ENCODE data around the gene RNF144B.
"Not testable (repeated sequence)": the region's sequence is repeated elsewhere in the genome, so short reads cannot be mapped to it uniquely, and the experiment has no call there.

RNF144B gene

GRCh38 chr6:18395177-18395855 is 8.2 kb downstream of the RNF144B start:
- TF ChIP-seq, protein P1, sequence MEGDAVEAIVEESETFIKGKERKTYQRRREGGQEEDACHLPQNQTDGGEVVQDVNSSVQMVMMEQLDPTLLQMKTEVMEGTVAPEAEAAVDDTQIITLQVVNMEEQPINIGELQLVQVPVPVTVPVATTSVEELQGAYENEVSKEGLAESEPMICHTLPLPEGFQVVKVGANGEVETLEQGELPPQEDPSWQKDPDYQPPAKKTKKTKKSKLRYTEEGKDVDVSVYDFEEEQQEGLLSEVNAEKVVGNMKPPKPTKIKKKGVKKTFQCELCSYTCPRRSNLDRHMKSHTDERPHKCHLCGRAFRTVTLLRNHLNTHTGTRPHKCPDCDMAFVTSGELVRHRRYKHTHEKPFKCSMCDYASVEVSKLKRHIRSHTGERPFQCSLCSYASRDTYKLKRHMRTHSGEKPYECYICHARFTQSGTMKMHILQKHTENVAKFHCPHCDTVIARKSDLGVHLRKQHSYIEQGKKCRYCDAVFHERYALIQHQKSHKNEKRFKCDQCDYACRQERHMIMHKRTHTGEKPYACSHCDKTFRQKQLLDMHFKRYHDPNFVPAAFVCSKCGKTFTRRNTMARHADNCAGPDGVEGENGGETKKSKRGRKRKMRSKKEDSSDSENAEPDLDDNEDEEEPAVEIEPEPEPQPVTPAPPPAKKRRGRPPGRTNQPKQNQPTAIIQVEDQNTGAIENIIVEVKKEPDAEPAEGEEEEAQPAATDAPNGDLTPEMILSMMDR (IDR thresholded peaks at IDR 0.05; ENCODE audit: borderline replicate concordance, insufficient read depth, low read depth, low read length): no peak

DNA sequence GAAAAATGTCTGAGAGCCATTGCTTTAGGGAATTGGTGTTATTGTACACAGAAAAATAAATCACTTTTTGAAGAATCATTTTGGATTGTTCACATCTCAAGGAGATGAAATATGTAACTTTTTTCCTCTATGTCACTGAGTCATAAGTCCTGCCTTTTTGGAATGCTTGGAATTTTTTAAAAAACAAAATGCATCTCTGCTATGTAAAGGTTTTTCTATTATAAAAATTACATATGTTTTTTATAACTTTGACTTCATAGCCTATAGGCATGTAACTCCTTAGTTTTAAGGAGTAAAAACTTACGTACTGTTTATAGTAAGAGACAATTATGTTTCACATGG is 8.7 kb downstream of the RNF144B start:
- TF ChIP-seq, protein P1 (IDR thresholded peaks at IDR 0.05; ENCODE audit: borderline replicate concordance, insufficient read depth, low read depth, low read length): no peak
- H3K4me3 ChIP-seq (ENCODE audit: low read depth, low read length): no peak overlapping the region

More at GRCh38 chr6:18395177-18395855, 8.2 kb downstream of the RNF144B start:
- no peak overlapping the region for H3K4me3 ChIP-seq (ENCODE audit: low read depth, low read length)

GRCh38 chr6:18397701-18398100 is 10.6 kb downstream of the RNF144B start:
- TF ChIP-seq, protein P1 (IDR thresholded peaks at IDR 0.05; ENCODE audit: borderline replicate concordance, insufficient read depth, low read depth, low read length): no peak
- H3K4me3 ChIP-seq (ENCODE audit: low read depth, low read length): no peak overlapping the region

DNA sequence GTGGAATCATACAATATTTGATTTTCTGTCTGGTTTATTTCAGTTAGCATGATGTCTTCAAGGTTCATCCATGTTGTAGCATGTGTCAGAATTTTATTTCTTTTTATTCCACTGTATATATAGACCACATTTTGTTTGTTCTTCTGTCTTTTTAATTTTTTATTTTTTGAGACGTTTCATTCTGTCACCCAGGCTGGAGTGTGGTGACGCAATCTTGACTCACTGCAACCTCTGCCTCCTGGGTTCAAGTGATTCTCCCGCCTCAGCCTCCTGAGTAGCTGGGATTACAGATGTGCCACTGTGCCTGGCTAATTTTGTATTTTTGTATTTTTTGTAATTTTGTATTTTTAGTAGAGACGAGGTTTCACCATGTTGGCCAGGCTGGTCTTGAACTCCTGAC is 11.1 kb downstream of the RNF144B start:
- H3K4me3 ChIP-seq (ENCODE audit: low read depth, low read length): not testable (repeated sequence)

- no peak overlapping the region for H3K4me3 ChIP-seq (ENCODE audit: low read depth, low read length)
- TF ChIP-seq, protein P1 (IDR thresholded peaks at IDR 0.05; ENCODE audit: borderline replicate concordance, insufficient read depth, low read depth, low read length): no peak
Observed at GRCh38 chr6:18400831-18401446, 13.8 kb downstream of the RNF144B start.

GRCh38 chr6:18404965-18405364 is 17.8 kb downstream of the RNF144B start:
- not testable (repeated sequence) for H3K4me3 ChIP-seq (ENCODE audit: low read depth, low read length)

DNA sequence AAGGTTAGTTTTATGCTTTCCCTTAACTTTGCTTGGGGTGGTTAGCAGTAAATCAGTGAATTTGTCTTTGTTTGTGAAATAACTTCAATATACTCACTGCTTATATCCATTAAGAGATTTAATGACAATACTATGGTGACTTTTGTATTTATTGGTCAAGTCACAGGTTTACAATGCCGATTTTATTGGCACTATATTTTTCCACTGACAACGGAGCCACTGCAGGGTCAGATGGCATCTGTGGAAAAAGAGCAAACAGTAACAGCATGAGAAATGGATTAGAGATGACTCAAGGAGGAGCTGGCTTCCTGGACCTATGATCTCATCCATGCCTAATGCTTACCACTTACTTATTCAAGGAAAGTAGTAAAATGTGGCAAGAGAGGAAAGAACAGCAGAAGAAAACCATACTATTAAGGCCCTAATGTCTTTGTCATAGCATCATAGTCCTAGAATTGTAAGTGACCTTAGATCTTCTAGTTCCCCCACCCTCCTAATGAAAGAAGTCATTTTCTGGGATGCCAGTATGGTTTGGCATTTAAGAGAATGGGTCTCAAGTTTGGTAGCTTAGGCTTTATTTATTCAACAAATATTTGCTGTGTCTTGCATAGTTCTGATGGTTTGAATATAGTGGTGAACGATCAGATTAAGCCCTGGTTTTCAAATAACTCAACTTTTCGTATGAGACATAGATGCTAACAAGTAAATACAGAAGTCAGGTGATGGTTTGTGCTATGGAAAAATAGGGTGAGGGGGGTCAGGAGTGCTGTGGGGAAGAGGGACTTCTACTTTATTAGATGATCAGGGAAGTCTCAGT is 18.5 kb downstream of the RNF144B start:
- TF ChIP-seq, protein P1 (IDR thresholded peaks at IDR 0.05; ENCODE audit: borderline replicate concordance, insufficient read depth, low read depth, low read length): no peak
- no peak overlapping the region for H3K4me3 ChIP-seq (ENCODE audit: low read depth, low read length)
